ENCODE measurements around the gene RFX1. TPM values are rescaled to one million over a fixed set of nuclear protein-coding genes. Genes with fewer than 3 reads are reported as not detected.
A peak's percentile ranks its signal among the peaks of the same experiment; 100 is the strongest.
"Not testable (repeated sequence)": the region's sequence is repeated elsewhere in the genome, so short reads cannot be mapped to it uniquely, and the experiment has no call there.

RFX1 gene
- total and polyA plus RNA-seq, 2 of the 13 experiments (the other 11 are each of a cell fraction or from before 2014, with no cell fraction given): 1.1 to 1.3 TPM

- TF ChIP-seq HNF1B (CRISPR knock-in tag; IDR thresholded peaks at IDR 0.05): no peak
Observed at GRCh38 chr19:14035706-14036105, 29.6 kb upstream of the RFX1 start (continued).

GRCh38 chr19:14035159-14035558 lies 29.0 kb upstream of the RFX1 start:
- in situ Hi-C loops (cut with HindIII; ENCODE audit: extremely low pct_ligation_motif_present, low pct_unique_long_range_greater_than_20kb); DNase-seq (ENCODE audit: low spot score); FAIRE-seq; H4K20me1 ChIP-seq (ENCODE audit: insufficient read depth, low read length); H3K79me2 ChIP-seq (ENCODE audit: insufficient read depth, low read length); BruUV-seq (replicated peaks); POLR2A ChIA-PET; H3K4me2 ChIP-seq (ENCODE audit: low read depth, low read length); H3K27ac ChIP-seq (ENCODE audit: extremely low read length, insufficient read depth, low read length); H3K36me3 ChIP-seq (replicated peaks in 1 of 2; ENCODE audit: control insufficient read depth in 1 of 2, insufficient read depth in 2 of 2, low read length in 2 of 2); H3K9me3 ChIP-seq (ENCODE audit: low read length); CTCF ChIA-PET (ENCODE audit: low intra/inter-chr PET ratio, low total read pairs); H3K4me3 ChIP-seq (replicated peaks in 1 of 3; ENCODE audit: insufficient read depth in 1 of 3, low read depth in 2 of 3, low read length in 3 of 3); H3K9ac ChIP-seq (ENCODE audit: insufficient read depth, low read depth, low read length); H3K27me3 ChIP-seq (ENCODE audit: control insufficient read depth in 1 of 2, insufficient read depth in 2 of 2, low read length in 2 of 2); intact Hi-C loops (cut with micrococcal nuclease; ENCODE audit: unreplicated experiment); ATAC-seq; H2AFZ ChIP-seq (ENCODE audit: low read length): not testable (repeated sequence)
- 94% methylated on average over 11 of the region's 12 CpGs for WGBS (ENCODE audit: low lambda C conversion rate)
- H3K4me1 ChIP-seq (ENCODE audit: insufficient read depth, low read length): peaks cover 12% of the 10 kb centered on the region

GRCh38 chr19:14033946-14034345 lies 27.8 kb upstream of the RFX1 start:
- Histone ChIP-seq H4K20me1 (ENCODE audit: insufficient read depth, low read length) (no peaks in the 10 kb centered on the region), H3K9me3 (ENCODE audit: low read length) (no peaks in the 10 kb centered on the region), H2AFZ (ENCODE audit: low read length) (no peak overlapping the region), H3K27ac (ENCODE audit: extremely low read length, insufficient read depth, low read length) (no peak overlapping the region), H3K79me2 (ENCODE audit: insufficient read depth, low read length) (no peaks in the 10 kb centered on the region), H3K27me3 (ENCODE audit: control insufficient read depth in 1 of 2, insufficient read depth in 2 of 2, low read length in 2 of 2) (peaks cover 0 to 8% of the 10 kb centered on the region in 2 experiments; a peak in 3 of 5 replicates), H3K4me3 (replicated peaks in 1 of 3; ENCODE audit: insufficient read depth in 1 of 3, low read depth in 2 of 3, low read length in 3 of 3) (no peak overlapping the region), H3K4me1 (ENCODE audit: insufficient read depth, low read length) (peaks cover 12% of the 10 kb centered on the region), H3K36me3 (replicated peaks in 1 of 2; ENCODE audit: control insufficient read depth in 1 of 2, insufficient read depth in 2 of 2, low read length in 2 of 2) (no peaks in the 10 kb centered on the region), H3K4me2 (ENCODE audit: low read depth, low read length) (no peak overlapping the region), H3K9ac (ENCODE audit: insufficient read depth, low read depth, low read length) (no peak overlapping the region)
- intact Hi-C loops (cut with micrococcal nuclease; ENCODE audit: unreplicated experiment) (no loop called here), in situ Hi-C loops (cut with HindIII; ENCODE audit: extremely low pct_ligation_motif_present, low pct_unique_long_range_greater_than_20kb) (no loop called here)
- BruUV-seq (replicated peaks): no TSS peak
- ChIA-PET POLR2A (no interaction called here), CTCF (ENCODE audit: low intra/inter-chr PET ratio, low total read pairs) (no interaction called here)
- no peak for DNase-seq (ENCODE audit: low spot score)
- WGBS (ENCODE audit: low lambda C conversion rate): 95% methylated on average over 2 of the region's 2 CpGs
- FAIRE-seq: no peak
- ATAC-seq: no peak
- TF ChIP-seq SRF (IDR thresholded peaks at IDR 0.05; ENCODE audit: low read depth, low read length): no peak
- TF ChIP-seq HNF1B (CRISPR knock-in tag; IDR thresholded peaks at IDR 0.05): no peak
- TF ChIP-seq TOPORS (CRISPR knock-in tag; IDR thresholded peaks at IDR 0.05): no peak
- TF ChIP-seq ZEB1 (IDR thresholded peaks at IDR 0.05; ENCODE audit: insufficient replicate concordance, low read depth): no peak
- peak; percentile 88; the same call in 1 of the 2 replicates for TF ChIP-seq ZNF768 (CRISPR knock-in tag; IDR thresholded peaks at IDR 0.05)
- TF ChIP-seq POLR2A (IDR thresholded peaks at IDR 0.05; ENCODE audit: insufficient read depth in 1 of 2, low read depth in 2 of 2, low read length in 2 of 2): no peak
- no peak for TF ChIP-seq MXI1 (IDR thresholded peaks at IDR 0.05; ENCODE audit: borderline replicate concordance, low read depth, low read length)
- TF ChIP-seq CC2D1A (CRISPR knock-in tag; IDR thresholded peaks at IDR 0.05): no peak
- peak; percentile 48 for TF ChIP-seq ZFP36 (IDR thresholded peaks at IDR 0.05; ENCODE audit: borderline replicate concordance, low read depth, low read length, partially characterized antibody)
